Endothelial cell of umbilical vein (primary cell): ENCODE measurements around the gene KIF20B.

Experiments used
- CTCF ChIP-seq, 2 donors: IDR thresholded peaks; 1 replicate in 1 of 2; 2 replicates in 1 of 2; pipeline ENCODE4 v1.5.1; 2011; ENCODE audit warnings: low read length in 2 of 2, mild to moderate bottlenecking in 2 of 2, moderate library complexity in 2 of 2, control low read depth in 1 of 2, inconsistent platforms in 1 of 2, low read depth in 1 of 2; ENCODE audit not compliant: insufficient read depth in 1 of 2; ENCODE audit errors: extremely low read depth in 1 of 2
- POLR2AphosphoS5 ChIP-seq: IDR thresholded peaks from 2 replicates; pipeline ENCODE4 v1.6.1; 2012; ENCODE audit warnings: low read depth, mild to moderate bottlenecking, control low read depth, low read length, moderate library complexity; ENCODE audit not compliant: insufficient read depth

DNA sequence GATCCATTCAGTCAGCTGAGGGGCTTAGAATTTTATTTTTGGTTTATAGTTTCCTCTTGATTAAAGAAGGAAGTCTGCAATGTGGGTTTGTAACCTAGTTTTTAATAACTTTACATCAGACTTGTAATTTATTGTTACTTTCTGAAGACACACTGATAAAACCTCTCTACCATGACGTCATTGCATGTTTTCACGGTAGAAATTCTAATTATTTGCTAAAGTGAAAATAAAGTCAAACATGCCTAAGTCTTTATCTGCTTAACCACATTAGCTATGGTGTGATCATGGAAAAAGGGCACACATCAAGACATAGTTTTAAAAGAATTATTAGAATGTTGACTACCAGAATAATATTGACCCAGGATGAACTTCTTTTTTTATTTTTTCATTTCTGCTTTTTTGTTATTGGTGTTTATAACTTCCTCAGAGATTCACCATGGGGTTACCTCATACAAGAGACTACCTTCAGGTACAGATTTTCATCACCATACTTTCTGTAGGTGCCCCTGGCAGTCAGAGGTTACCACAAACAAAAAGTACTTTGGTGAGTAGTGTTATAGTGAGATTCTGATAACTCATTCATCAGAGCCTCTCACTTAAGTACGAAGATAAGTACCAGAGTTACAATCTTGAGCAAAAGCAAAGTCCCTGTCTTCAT is 49.3 kb upstream of the KIF20B start:
- TF ChIP-seq POLR2AphosphoS5 (no peak), CTCF (IDR thresholded peaks at IDR 0.05; ENCODE audit: extremely low read depth in 1 of 2, insufficient read depth in 1 of 2, low read depth in 1 of 2, low read length in 2 of 2) (no peak)
